HepG2 (cell line): ENCODE measurements around the gene TUT1. TPM values are rescaled to one million over a fixed set of nuclear protein-coding genes. Genes with fewer than 3 reads are reported as not detected.

Experiments
- ETV5 ChIP-seq: IDR thresholded peaks from 2 replicates; pipeline ENCODE4 v1.6.1; 2018; ENCODE audit warnings: missing biosample characterization, missing genetic modification reagents, inconsistent platforms, borderline replicate concordance
- HDAC1 ChIP-seq: sonication (generic); formaldehyde crosslinking; IDR thresholded peaks from 2 replicates; pipeline ENCODE4 v1.5.1; 2020; ENCODE audit warnings: mild to moderate bottlenecking, missing genetic modification reagents
- KAT8 ChIP-seq: IDR thresholded peaks from 2 replicates; pipeline ENCODE4 v1.6.1; 2016; ENCODE audit warnings: missing genetic modification reagents, missing compliant biosample characterization
- REPIN1 ChIP-seq: sonication (generic); formaldehyde crosslinking; IDR thresholded peaks from 2 replicates; pipeline ENCODE4 v1.8.0; 2022; ENCODE audit warnings: missing genetic modification reagents, low read depth, mild to moderate bottlenecking, borderline replicate concordance
- SIN3A ChIP-seq: IDR thresholded peaks from 2 replicates; pipeline ENCODE4 v1.6.1; 2011; ENCODE audit warnings: low read depth, mild to moderate bottlenecking, control low read depth, low read length, borderline replicate concordance
- TCF7 ChIP-seq: sonication (generic); IDR thresholded peaks from 2 replicates; pipeline ENCODE4 v1.6.1; 2016; ENCODE audit warnings: antibody characterized with exemption, low read depth
- YEATS4 ChIP-seq: sonication (generic); formaldehyde crosslinking; IDR thresholded peaks from 2 replicates; pipeline ENCODE4 v1.4.0; 2020; ENCODE audit warnings: missing genetic modification reagents, borderline replicate concordance
- YY1 ChIP-seq: IDR thresholded peaks from 2 replicates; pipeline ENCODE4 v1.6.1; 2011; ENCODE audit warnings: low read length, low read depth, moderate library complexity, mild to moderate bottlenecking; ENCODE audit not compliant: insufficient read depth, insufficient replicate concordance
- ZBTB7A ChIP-seq: sonication (generic); formaldehyde crosslinking; IDR thresholded peaks from 2 replicates; pipeline ENCODE4 v1.8.0; 2022; ENCODE audit warnings: mild to moderate bottlenecking, missing genetic modification reagents
- ZC3H13 ChIP-seq: sonication (generic); formaldehyde crosslinking; IDR thresholded peaks from 2 replicates; pipeline ENCODE4 v1.8.1; 2023; ENCODE audit warnings: mild to moderate bottlenecking, missing genetic modification reagents, moderate library complexity
- ZNF337 ChIP-seq: sonication (generic); formaldehyde crosslinking; IDR thresholded peaks from 2 replicates; pipeline ENCODE4 v1.5.1; 2020; ENCODE audit warnings: missing genetic modification reagents, low read depth, mild to moderate bottlenecking, borderline replicate concordance
- polyA plus RNA-seq, 8 experiments: library from polyadenylated mRNA; depleted of rRNA in 3 of 8; stranded (reverse) in 7 of 8; unstranded in 1 of 8; fragments of >200 nt; fragmentation: Illumina TruSeq in 4 of 8; extraction: Trizol in 4 of 8; gene quantifications; 2 replicates each; pipeline versions ENCODE4 v1.2.1 to v1.2.3, GENCODE V29; 2011 to 2016; ENCODE audit warnings: low read depth in 4 of 8, missing spikeins in 1 of 8, mixed read lengths in 1 of 8; ENCODE audit not compliant: insufficient read depth in 1 of 8
- total RNA-seq, 5 experiments: library from RNA; depleted of rRNA; stranded (reverse); fragments of >200 nt; fragmentation: Illumina TruSeq; extraction: Trizol; gene quantifications; 2 replicates each; pipeline ENCODE4 v1.2.3, GENCODE V29; 2016; ENCODE audit warnings: low read depth in 1 of 5
- TF ChIP-seq, protein P1 (sequence below): IDR thresholded peaks from 2 replicates; pipeline ENCODE4 v1.6.1; 2018; ENCODE audit warnings: missing genetic modification reagents, mild to moderate bottlenecking, missing compliant biosample characterization
- TF ChIP-seq, protein P2 (sequence below): sonication (generic); formaldehyde crosslinking; IDR thresholded peaks from 2 replicates; pipeline ENCODE4 v1.4.0; 2020; ENCODE audit warnings: mild to moderate bottlenecking, missing genetic modification reagents
- TF ChIP-seq, protein P3 (sequence below): sonication (generic); formaldehyde crosslinking; IDR thresholded peaks from 2 replicates; pipeline ENCODE4 v1.4.0; 2020; ENCODE audit warnings: missing genetic modification reagents, borderline replicate concordance
- TF ChIP-seq, protein P4 (sequence below): sonication (generic); formaldehyde crosslinking; IDR thresholded peaks from 2 replicates; pipeline ENCODE4 v1.4.0; 2020; ENCODE audit warnings: missing genetic modification reagents
- TF ChIP-seq, protein P5 (sequence below): sonication (generic); formaldehyde crosslinking; IDR thresholded peaks from 2 replicates; pipeline ENCODE4 v1.4.0; 2020; ENCODE audit warnings: missing genetic modification reagents

TUT1 gene
- total and polyA plus RNA-seq, 2 of the 13 experiments (the other 11 are each of a cell fraction or from before 2014, with no cell fraction given) = 9.7 to 14.3 TPM

DNA sequence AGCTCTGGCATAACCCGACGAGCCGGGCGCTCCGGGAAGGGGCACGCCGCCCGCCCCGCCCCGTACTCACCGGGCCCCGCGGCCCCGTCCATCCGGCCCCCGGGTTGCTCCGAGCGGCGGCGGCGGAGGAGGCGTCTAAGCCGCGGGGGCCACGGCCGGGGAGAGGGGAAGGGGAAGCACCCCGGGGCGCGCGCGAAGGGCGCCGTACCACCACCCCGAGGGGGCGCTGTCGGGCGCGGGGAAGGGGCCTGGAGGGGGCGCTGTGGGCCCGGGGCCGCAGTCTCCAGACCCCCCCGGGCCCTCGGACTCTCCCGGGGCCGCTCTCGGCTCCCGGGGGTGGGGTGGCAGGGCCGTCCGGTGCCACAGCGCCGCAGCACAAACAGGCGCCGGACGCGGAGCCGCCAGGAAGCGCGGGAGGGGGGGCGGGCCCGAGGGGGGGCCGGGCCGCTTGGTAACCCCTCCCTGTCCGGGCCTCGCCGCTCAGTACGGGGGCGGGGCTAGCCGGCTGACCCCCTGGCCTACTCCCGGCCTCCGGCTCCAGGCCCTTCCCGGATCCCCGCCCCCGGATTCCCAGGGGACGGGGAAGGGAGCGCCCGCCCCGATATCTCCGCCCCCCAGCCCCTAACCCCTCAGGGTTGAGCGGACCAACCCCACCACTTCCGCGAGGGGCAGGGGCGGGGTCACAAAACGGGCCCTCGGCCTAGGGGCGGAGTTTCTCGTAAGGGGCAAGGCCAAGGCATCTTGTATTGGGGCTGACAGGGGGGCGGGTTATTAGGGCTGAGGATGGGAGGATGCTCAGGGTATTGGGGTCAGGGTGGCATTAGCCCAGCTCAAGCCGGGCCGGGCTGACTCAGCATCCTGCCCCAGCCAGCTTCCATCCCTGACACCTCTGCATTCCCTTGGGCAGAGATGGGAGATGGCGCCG is 21.3 kb upstream of the TUT1 start, which contains the start of the genes EML3 and ROM1 (continued):
- TF ChIP-seq SIN3A (peak; percentile 20; the same call in 1 of the 2 replicates), ZC3H13 (CRISPR knock-in tag) (peak; percentile 54; the same call in 1 of the 2 replicates), ZNF337 (0 out of 2 replicates have a peak, but pooled peaks have one; percentile 28), HDAC1 (CRISPR knock-in tag) (0 out of 2 replicates have a peak, but pooled peaks have one; percentile 17), TCF7 (no peak), KAT8 (CRISPR knock-in tag) (peak; percentile 24; the same call in 1 of the 2 replicates), ZBTB7A (CRISPR knock-in tag) (0 out of 2 replicates have a peak, but pooled peaks have one; percentile 25), YEATS4 (CRISPR knock-in tag) (no peak; the same call in 1 of the 2 replicates), YY1 (peak; percentile 63), ETV5 (peak; percentile 30; the same call in 1 of the 2 replicates), REPIN1 (CRISPR knock-in tag) (no peak)
- TF ChIP-seq, protein P1, sequence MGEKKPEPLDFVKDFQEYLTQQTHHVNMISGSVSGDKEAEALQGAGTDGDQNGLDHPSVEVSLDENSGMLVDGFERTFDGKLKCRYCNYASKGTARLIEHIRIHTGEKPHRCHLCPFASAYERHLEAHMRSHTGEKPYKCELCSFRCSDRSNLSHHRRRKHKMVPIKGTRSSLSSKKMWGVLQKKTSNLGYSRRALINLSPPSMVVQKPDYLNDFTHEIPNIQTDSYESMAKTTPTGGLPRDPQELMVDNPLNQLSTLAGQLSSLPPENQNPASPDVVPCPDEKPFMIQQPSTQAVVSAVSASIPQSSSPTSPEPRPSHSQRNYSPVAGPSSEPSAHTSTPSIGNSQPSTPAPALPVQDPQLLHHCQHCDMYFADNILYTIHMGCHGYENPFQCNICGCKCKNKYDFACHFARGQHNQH (CRISPR knock-in tag) = peak; percentile 16; the same call in 1 of the 2 replicates
- TF ChIP-seq, protein P2, sequence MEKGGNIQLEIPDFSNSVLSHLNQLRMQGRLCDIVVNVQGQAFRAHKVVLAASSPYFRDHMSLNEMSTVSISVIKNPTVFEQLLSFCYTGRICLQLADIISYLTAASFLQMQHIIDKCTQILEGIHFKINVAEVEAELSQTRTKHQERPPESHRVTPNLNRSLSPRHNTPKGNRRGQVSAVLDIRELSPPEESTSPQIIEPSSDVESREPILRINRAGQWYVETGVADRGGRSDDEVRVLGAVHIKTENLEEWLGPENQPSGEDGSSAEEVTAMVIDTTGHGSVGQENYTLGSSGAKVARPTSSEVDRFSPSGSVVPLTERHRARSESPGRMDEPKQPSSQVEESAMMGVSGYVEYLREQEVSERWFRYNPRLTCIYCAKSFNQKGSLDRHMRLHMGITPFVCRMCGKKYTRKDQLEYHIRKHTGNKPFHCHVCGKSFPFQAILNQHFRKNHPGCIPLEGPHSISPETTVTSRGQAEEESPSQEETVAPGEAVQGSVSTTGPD = no peak
- TF ChIP-seq, protein P3, sequence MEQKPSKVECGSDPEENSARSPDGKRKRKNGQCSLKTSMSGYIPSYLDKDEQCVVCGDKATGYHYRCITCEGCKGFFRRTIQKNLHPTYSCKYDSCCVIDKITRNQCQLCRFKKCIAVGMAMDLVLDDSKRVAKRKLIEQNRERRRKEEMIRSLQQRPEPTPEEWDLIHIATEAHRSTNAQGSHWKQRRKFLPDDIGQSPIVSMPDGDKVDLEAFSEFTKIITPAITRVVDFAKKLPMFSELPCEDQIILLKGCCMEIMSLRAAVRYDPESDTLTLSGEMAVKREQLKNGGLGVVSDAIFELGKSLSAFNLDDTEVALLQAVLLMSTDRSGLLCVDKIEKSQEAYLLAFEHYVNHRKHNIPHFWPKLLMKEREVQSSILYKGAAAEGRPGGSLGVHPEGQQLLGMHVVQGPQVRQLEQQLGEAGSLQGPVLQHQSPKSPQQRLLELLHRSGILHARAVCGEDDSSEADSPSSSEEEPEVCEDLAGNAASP (CRISPR knock-in tag) = 0 out of 2 replicates have a peak, but pooled peaks have one; percentile 27
- TF ChIP-seq, protein P4, sequence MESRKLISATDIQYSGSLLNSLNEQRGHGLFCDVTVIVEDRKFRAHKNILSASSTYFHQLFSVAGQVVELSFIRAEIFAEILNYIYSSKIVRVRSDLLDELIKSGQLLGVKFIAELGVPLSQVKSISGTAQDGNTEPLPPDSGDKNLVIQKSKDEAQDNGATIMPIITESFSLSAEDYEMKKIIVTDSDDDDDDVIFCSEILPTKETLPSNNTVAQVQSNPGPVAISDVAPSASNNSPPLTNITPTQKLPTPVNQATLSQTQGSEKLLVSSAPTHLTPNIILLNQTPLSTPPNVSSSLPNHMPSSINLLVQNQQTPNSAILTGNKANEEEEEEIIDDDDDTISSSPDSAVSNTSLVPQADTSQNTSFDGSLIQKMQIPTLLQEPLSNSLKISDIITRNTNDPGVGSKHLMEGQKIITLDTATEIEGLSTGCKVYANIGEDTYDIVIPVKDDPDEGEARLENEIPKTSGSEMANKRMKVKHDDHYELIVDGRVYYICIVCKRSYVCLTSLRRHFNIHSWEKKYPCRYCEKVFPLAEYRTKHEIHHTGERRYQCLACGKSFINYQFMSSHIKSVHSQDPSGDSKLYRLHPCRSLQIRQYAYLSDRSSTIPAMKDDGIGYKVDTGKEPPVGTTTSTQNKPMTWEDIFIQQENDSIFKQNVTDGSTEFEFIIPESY (CRISPR knock-in tag) = 0 out of 2 replicates have a peak, but pooled peaks have one; percentile 9
- TF ChIP-seq, protein P5, sequence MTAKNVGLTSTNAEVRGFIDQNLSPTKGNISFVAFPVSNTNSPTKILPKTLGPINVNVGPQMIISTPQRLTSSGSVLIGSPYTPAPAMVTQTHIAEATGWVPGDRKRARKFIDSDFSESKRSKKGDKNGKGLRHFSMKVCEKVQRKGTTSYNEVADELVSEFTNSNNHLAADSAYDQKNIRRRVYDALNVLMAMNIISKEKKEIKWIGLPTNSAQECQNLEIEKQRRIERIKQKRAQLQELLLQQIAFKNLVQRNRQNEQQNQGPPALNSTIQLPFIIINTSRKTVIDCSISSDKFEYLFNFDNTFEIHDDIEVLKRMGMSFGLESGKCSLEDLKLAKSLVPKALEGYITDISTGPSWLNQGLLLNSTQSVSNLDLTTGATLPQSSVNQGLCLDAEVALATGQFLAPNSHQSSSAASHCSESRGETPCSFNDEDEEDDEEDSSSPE (CRISPR knock-in tag) = 0 out of 2 replicates have a peak, but pooled peaks have one; percentile 24
